ENCODE data around the gene PCDH15.

DNA sequence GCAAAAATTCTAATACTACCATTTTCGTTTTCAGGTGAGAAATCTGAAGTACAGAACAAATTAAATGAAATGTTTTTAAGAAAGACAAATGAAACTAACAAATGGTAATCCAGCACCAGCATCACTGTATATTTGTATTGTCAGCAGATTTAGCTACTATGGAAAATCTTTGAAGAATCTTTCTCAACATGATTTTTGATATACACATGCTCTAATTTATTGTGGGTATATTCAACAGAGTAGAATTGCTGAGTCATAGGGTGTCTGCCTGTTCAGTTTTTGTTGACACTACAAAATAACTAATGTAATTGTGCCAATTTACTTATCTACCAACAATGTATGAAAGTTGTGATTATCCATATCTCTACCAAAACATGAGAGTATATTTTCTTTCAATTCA, 437.6 kb downstream of the PCDH15 start:
- TF ChIP-seq, protein P1, sequence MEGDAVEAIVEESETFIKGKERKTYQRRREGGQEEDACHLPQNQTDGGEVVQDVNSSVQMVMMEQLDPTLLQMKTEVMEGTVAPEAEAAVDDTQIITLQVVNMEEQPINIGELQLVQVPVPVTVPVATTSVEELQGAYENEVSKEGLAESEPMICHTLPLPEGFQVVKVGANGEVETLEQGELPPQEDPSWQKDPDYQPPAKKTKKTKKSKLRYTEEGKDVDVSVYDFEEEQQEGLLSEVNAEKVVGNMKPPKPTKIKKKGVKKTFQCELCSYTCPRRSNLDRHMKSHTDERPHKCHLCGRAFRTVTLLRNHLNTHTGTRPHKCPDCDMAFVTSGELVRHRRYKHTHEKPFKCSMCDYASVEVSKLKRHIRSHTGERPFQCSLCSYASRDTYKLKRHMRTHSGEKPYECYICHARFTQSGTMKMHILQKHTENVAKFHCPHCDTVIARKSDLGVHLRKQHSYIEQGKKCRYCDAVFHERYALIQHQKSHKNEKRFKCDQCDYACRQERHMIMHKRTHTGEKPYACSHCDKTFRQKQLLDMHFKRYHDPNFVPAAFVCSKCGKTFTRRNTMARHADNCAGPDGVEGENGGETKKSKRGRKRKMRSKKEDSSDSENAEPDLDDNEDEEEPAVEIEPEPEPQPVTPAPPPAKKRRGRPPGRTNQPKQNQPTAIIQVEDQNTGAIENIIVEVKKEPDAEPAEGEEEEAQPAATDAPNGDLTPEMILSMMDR (IDR thresholded peaks at IDR 0.05; ENCODE audit: low read length), result no peak
- TF ChIP-seq EZH2 (optimal IDR thresholded peaks at IDR 0.05; ENCODE audit: low read depth, low read length), result no peak

Measured in MM.1S (cell line).